ENCODE results near the gene LIMD2.

GRCh38 chr17:63696381-63696961 lies 3.5 kb downstream of the LIMD2 start:
- TF ChIP-seq CTCF (conservative IDR thresholded peaks at IDR 0.05; ENCODE audit: low read length) (peak; percentile 69), EZH2phosphoT487 (IDR thresholded peaks at IDR 0.05; ENCODE audit: borderline replicate concordance) (no peak)

All from Loucy (cell line).